Stimulated activated CD8-positive, alpha-beta memory T cell treated with anti-CD3 and anti-CD28 coated beads, Interleukin-4, amount 100 ng/mL, for 4 hours (primary cell): ENCODE data around the gene SPNS2.
A peak's percentile ranks its signal among the peaks of the same experiment; 100 is the strongest.

Experiments used
- DNase-seq, 2 donors: peaks; one replicate each; pipeline ENCODE4 v3.0.0-alpha.2; 2020; ENCODE audit warnings: low read depth in 2 of 2, low spot score in 1 of 2

SPNS2 gene, protein sequence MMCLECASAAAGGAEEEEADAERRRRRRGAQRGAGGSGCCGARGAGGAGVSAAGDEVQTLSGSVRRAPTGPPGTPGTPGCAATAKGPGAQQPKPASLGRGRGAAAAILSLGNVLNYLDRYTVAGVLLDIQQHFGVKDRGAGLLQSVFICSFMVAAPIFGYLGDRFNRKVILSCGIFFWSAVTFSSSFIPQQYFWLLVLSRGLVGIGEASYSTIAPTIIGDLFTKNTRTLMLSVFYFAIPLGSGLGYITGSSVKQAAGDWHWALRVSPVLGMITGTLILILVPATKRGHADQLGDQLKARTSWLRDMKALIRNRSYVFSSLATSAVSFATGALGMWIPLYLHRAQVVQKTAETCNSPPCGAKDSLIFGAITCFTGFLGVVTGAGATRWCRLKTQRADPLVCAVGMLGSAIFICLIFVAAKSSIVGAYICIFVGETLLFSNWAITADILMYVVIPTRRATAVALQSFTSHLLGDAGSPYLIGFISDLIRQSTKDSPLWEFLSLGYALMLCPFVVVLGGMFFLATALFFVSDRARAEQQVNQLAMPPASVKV

DNA sequence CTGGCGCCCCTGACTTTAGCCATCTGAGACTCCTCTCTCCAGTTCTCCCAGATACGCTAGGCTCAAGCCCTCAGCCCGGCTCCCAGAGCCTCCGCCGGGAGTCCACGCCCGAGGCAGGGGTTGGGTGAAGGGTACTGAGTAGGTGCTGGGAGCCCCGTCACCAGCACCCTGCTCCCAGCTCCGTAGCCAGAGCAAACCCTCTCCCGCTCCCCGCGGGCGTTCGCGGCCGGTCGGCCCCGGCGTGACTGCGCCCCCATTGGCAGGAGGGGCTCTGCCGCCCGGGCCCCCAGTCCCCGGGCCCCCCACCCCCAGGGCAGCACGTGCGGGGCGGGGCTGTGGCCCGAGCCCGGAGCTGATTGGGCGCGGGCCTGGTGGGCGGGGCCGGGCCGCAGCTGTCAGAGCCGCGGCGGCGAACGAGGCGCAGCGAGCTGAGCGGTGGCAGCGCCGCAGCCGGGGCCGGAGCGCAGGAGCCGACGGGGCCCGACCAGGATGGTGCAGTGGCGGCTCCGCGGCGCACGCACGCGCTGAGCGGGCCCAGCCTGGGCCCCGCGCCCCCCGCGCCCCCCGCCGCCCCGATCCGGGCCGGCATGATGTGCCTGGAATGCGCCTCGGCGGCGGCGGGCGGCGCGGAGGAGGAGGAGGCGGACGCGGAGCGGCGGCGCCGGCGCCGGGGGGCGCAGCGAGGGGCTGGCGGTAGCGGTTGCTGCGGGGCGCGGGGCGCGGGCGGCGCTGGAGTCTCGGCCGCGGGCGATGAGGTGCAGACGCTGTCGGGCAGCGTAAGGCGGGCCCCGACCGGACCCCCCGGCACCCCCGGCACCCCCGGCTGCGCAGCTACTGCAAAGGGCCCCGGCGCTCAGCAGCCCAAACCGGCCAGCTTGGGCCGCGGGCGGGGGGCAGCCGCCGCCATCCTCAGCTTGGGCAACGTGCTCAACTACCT, at the start of gene SPNS2:
SPNS2 (plus strand) TSS at position 421 of the 937 bp plus-strand sequence; CDS start at position 588, 167 bp downstream.
- DNase-seq: peak in 1 of 2 donors; percentile 23

DNA sequence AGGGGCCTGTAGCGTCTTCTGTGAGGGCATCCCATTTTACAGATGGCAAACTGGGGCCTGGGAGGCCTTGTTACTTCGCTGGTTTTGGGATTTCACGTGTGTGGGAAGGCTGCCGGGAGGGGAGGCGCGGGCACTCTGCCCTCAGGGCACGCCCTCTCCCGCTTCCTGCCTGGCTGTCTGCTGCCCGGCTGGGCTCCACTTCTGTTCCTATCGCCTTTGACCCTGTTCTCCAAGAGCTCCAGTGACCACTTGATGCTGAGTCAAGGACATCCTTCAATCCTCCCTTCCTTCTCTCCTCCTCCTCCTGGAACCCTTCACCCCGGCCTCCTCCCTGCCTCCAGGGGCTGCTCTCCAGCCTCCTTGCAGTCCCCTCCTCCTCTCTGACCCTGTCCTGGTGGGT, 48.9 kb upstream of the SPNS2 start:
- DNase-seq: no peak

DNA sequence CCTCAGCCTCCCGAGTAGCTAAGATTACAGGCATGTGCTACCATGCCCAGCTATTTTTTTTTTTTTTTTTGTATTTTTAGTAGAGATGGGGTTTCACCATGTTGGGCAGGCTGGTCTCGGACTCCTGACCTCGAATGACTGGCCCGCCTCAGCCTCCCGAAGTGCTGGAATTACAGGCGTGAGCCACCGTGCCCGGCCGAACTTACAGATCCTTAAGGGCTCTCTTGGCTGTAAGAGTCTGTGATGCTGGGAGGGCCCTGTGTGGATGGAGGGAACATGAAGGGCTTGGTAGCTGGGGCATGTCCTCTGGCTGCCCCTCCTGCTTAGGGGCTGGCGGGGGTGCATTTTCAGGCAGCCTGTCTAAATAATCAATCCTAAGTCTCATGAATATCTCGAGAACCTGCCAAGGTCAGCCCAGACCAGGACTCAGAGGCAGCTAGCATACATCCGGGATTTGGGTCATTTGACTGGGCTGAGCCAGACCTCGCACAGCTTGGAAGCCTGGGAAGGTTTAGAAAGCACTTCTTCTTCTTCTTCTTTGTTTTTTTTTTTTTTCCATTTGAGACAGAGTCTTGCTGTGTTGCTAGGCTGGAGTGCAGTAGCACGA, 47.9 kb upstream of the SPNS2 start:
- no peak for DNase-seq

DNA sequence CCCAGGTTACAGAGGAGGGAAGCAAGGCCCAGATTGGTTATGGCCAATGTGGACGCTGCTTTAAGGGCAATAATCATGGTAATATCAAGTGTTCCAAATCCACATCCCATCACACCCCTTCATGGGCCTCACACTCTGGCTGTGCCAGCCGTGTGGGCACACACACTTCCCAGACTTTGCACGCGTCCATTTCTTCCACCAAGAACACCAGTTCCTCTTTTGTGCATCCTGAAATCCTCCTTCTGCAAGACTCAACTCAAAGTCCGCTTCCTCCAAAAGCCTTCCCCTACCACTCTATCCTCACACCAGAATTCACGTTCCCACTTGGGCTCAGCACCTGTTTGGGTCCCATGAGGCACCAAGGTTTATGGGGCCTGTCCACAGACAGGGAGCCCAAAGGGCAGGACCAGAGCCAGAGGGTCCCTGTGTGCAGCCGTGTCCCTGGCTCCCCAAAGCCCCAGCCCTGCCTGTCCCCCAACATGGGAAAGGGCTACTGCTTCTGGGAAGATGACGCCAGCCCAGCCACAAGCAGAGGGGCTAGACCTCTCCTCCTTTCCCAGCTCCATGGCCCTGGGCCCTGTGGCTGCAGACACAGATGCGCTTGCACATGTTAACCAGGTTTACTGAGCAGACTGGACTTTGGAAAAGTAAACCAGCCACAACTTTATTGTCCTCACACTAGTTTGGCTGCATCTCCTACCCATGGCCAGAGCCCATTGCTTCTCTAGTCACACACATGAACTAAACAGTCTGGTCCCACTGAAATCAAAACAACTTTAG, 44.7 kb upstream of the SPNS2 start:
- DNase-seq: no peak

DNA sequence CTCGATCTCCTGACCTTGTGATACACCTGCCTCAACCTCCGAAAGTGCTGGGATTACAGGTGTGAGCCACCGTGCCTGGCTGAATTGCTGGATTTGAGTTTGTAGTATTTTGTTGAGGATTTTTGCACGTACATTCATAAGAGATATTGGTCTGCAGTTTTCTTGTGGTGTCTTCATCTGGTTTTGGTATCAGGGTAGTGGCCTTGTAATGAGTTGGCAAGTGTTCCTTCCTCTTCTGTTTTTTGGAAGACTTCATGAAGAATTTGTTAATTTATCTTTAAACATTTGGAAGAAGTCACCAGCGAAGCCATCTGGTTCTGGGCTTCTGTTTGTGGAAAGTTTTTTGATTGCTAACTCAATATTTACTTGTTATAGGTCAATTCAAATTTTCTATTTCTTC, 38.0 kb upstream of the SPNS2 start:
- DNase-seq: no peak

DNA sequence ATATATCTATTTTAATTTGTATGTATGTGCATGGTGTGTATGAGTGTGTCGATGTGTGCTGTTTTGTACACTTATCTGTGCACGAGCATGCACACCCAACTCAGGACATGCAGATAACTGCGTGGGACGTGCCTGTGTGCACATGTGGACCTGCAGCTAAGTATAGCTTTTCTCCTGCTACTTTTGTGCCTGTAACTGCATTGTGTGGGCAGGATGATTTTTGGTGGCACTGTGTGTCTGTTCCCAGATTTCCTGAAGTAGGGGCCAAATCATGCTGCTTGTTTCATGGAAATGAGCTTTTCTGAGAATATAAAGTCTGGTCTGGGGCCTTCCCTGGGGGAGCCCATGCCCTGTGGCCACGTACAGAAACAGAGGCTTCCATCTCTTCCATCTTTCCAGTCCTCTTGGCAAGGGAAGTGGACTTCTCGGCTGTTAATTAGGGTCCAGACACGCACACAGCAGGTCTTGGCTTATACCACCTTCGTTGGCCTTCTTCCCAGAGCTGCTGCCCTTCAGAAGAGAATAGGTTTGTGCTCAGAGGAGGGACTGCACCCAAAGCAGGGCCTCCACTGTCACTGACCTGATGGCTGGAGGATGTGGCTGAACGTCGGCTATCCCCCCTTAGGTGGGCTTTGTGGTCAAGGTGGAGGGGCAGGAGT, 34.7 kb upstream of the SPNS2 start:
- no peak for DNase-seq

DNA sequence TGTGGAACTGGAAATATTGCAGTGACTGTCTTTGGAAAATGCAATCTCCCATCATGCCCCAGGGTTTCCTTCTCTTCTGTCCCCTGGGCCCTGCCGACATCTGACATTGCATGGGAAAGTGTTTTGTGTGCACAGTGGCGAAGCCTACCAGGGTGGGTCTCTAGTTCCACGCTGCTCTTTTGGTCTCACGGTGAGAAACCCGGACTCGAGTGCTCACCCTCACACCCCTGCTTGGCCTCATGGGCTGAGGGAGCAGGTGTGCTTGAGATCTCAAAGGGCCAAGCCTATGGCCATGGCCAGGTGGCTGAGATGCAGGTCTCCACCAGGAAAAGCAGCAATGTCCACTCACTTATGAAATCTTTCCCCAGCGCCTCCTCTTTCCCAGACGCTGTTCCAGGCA, 32.9 kb upstream of the SPNS2 start:
- no peak for DNase-seq

DNA sequence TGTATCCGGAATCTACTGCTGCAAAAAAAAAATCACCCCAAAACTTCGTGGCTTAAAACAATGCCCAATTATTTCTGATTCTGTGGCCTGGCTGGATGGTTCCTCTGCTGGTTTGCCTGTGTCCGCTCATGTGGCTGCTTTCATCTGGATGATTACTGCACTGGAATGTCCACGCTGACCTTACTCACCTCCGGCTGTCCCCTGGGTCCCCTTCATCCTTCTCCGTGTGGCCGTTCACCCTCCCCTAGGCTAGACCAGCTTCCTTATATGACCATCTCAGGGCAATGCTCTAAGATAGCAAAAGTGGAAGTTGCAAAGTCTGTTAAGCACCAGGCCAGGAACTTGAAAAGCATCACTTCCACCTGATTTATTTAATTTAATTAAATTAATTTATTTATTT, 31.4 kb upstream of the SPNS2 start:
- no peak for DNase-seq

DNA sequence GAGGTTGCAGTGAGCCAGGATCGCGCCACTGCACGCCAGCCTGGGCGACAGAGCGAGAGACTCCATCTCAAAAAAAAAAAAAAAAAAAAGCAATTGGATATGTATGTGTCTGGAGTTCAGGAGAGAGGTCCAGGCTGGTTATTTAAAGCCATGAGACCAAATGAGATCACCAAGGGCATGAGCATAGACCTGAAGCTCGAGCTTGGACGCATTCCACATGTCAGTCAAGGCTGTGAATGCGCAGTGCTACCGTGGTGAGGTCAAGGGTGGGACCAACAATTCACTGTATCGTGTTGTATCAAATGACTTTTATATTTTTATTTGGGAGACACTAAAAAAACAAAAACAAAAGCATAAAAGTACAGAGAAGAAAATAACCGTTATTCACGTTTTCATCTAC, 29.1 kb upstream of the SPNS2 start:
- DNase-seq: no peak

DNA sequence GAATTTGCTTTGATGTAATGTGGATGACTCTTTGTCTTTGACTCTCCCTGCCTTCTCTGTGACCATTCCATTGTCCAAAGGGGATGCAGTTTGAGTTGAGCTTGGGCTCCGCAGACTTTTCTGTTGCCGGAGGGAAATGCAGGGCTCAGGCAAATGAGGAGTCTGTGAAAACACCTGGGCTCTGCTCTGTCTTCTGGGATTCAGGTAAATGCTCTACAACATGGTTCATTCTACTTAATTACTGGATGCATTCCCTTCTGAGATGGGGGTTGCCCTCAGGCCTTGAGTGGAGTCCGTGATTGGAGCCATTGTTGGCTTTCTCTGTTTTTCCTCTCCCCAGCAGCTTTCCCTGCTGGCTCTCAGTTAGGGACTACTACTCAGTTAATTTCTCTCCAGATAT, 26.4 kb upstream of the SPNS2 start:
- DNase-seq: no peak

DNA sequence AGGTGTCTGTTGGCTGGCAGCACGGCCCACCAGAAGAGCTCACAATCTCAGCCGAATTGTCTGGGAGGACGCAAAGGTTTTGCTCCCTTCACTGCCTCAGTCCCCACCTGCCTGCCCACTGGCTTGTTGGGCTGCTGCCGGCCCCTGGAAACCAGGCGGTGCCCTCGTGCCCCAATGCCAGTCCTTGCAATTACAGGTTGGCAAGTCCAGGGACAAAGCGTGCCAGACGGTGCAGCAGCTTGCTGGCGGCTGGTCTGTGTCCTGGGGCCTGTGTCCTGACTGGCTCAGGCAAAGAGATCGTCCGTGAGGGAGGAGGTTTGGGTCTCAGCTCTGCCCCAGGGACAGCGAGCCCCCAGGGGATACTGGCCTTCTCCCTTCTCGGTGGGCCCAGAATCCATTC, 24.6 kb upstream of the SPNS2 start:
- no peak for DNase-seq

DNA sequence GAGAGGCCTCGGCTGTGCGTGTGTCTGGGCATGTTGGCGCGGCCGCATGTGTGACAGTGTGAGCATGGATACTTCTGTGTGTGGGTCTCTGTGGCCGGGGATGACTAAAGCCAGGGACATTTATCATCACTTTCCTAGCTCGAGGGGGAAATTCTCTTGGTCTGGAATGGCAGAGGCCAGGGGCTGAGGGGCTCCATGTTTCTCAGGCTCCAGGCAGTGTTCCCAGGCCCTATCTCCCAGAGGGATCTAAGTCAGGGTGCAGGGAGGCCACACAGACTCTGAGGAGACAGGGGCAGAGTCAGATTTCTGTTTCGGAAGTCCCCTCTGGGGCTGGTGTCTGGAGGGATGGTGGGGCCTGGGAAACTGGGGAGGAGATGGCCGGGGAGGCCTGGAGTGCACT, 23.7 kb upstream of the SPNS2 start:
- DNase-seq: no peak

DNA sequence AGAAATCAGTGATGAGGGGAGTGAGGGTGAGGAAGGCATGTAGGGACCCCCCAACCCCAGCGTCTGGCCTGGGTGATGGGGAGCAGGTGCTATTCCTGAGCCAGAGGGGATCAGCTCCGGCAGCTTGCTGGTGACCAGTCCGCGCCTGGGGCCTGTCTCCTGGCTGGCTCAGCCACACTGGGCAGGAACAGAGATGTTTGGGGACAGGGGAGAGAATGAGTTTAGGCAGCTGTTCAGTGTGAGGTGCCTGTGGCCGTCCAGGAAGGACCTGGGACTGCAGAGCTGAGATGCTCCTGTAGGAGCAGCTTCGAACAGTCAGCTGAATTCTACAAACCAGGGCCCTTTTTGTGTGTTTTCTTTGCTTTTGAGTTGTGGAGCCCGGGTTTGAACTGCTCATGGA, 23.2 kb upstream of the SPNS2 start:
- DNase-seq: no peak

DNA sequence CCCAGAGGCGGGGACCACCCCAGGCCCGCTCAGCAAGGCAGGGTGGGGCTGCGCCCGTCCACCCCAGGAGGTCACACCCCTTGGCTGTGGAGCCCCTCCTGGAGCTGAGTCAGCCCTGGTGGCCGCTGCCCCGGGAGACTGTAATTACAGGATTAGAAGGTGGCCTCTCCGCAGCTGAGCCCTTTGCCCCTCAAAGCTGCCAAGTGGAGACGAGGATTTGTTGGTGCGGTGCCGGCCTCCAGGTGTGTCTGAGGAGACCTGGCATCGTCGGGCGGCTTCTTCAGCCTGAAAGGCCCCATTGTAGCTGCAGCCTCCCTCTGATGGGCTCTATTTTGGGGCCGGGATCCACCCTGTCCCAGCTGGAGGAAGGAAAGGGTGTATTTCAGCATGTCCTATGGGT, 22.7 kb upstream of the SPNS2 start:
- DNase-seq: no peak

DNA sequence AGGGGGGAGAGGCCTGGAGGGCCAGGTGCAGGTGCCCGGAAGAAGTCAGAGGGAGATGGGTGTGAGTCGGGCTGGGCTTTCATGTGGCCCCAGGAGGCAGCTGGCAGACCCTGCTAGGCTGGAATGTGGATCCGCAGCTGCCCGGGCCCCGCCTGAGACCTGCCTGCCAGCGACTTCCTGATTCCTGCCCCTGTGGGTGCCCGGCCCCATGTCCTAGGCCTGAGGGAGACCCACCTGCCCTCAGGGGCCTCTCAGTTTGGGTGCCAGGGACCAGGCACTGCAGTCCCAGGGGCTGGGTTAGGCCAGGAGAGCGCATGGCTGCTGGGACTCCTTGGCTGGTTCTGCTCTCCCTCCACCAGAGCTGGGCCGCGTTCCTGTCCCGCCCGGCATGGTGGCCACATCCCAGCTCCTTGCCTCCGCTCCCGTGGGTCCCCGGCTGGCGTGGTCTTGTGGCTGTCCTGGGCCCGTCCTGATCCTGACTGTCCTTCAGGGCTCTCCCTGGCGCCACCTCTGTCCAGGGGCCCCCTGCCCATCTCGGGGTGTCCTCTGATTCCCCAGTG, 22.1 kb upstream of the SPNS2 start:
- DNase-seq: no peak

DNA sequence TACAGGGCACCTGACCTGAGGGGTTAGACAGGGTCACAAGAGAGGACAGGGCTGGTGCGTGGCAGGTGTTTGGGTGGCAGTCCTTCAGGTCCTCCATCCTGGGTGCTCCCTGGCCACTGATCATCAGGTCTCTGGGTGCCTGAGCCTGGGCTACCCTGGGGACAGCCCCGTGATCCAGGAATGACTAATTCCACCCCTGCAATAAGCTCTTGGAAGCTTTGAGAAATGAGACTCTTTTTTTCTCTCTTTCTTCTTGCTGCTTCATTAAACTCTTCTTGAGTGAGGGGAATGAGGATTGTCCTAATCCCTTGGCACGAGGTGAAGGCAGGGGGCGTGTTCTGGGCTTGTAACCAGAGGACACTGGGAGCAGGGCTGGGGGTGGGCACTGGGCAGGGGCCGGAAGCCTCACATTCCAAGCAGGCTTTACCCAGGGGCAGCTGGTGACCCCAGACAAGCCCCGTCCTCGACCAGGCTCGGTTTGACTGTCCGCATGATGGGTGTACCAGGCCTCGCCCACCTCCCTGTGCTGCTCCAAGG, 21.4 kb upstream of the SPNS2 start:
- no peak for DNase-seq

DNA sequence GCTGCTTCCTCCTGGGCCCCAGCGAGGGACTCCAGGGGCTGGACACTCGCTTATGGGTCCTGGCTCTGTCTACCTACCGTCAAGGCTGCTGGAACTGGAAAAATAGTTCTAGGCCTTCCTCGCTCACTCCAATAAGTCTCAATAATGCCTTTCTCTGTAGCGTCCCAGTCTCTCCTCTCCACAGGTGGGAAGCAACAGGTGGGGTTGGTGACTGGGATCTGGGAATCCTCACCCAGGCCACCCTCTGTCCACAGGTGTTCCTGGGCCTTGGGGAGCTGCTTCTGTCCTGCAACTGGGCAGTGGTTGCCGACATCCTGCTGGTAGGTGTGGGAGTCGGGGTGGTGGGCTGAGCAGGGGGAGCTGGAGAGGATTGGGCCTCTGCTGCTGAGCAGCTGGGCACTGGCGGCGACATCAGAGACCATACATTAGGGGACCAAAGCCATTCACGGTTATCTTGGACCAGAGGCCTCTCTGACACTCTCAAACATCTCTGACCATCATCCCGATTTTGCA, 20.3 kb upstream of the SPNS2 start:
- no peak for DNase-seq

DNA sequence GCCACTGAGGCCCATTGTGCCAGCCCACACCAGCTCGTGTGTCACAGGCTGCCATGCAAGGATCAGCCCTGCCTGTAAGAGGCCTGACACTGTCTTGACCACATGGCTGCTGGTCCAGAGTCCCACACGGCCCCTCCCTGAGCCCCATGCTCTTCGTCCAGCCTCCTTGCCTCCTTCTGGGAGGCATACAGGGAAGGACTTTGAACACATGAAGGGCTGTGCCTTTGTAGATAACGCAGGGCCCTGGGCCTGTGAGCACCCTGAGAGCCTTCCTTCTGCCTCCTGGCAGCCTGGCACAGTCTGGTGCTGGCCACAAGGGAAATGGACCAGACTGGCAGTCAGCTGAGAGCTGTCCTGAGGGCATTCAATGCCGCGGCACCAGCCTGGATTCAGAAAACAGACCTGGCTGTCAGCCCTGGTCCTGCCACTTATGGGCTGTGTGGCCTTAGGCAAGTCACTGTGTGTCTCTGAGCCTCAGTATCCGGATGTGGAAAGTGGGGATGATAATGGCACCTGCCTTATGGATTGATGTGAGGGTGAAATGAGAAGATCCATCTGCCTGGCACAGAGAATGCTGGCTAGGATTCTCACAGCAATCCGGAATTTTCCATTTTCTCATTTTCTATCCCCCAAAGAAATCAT, 19.2 kb upstream of the SPNS2 start:
- no peak for DNase-seq
